IPS-20b (cell line): Measurements from ENCODE around the gene ZNF285.
"Not testable (repeated sequence)": the region's sequence is repeated elsewhere in the genome, so short reads cannot be mapped to it uniquely, and the experiment has no call there.

Experiments
- H3K27ac ChIP-seq: one replicate; pipeline ENCODE4 v1.5.1; 2013; ENCODE audit warnings: low read length
- H3K27me3 ChIP-seq: 2 replicates; pipeline ENCODE4 v1.6.1; 2013; ENCODE audit warnings: mild to moderate bottlenecking, low read length, inconsistent platforms; ENCODE audit not compliant: insufficient read depth
- H3K36me3 ChIP-seq: 2 replicates; pipeline ENCODE4 v1.6.1; 2013; ENCODE audit warnings: low read depth, mild to moderate bottlenecking, inconsistent platforms, low read length, moderate library complexity; ENCODE audit not compliant: insufficient read depth
- H3K4me1 ChIP-seq: 2 replicates; pipeline ENCODE4 v1.6.1; 2013; ENCODE audit warnings: mild to moderate bottlenecking, control low read depth, inconsistent platforms, low read length, moderate library complexity; ENCODE audit not compliant: insufficient read depth
- H3K4me3 ChIP-seq: 2 replicates; pipeline ENCODE4 v1.5.1; 2013; ENCODE audit warnings: mild to moderate bottlenecking, low read length, inconsistent platforms
- H3K9ac ChIP-seq: 2 replicates; pipeline ENCODE4 v1.6.1; 2013; ENCODE audit warnings: low read depth, mild to moderate bottlenecking, inconsistent platforms, low read length, moderate library complexity
- H3K9me3 ChIP-seq: 2 replicates; pipeline ENCODE4 v1.6.1; 2013; ENCODE audit warnings: mild to moderate bottlenecking, low read depth, low read length, inconsistent platforms; ENCODE audit not compliant: insufficient read depth

ZNF285 gene

DNA sequence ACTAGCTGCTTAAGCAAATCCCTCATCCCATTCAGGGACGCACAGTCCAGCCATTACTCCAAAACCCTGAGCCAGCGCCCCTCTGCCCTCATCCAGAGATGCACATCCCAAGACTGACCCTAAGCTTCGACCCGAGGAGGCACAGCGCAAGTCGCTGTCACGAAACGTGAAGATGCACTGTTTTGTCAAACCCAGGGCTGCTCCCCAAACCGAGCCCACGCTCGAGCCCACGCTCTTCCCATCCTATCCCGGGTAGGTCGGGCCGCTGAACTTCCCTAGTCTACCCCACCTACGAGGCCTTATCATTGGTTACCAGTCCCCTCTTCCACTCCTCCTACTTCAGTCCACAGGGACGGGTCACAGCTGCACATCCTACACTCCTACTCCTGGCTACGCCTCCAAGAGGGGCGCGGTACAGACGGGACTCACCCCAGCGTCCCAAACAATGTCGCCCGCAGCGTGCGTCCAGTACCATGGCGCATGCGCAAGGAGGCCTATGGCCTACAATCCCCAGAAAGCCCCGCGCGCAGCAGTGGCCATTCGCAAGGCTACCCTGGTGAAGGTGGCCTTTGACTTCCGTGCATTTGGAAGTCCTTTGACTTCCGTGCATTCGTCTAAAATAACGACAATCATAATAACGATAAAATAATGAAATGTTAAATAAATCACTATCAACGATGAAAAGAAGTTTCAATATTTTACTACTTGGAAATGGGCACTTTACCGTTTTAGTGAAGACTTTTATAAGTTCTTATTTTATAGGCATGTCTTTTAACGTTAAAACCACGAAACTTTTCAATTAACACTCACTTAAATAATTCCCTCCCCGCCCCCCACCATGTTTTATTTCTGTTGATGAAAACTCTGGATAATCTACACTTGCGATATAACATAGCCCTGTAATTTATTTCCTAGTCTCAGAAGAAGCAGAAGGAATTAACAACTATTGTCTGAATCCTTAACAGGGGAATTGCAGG, at the start of gene ZNF285:
ZNF285 (minus strand) TSS at position 470 of the 977 bp plus-strand sequence. CDS start 4,395 bp downstream, outside the sequence.
- no peak within 1 kb of the TSS for H3K27ac ChIP-seq
- H3K9me3 ChIP-seq, result peaks cover 41% of the 10 kb centered on the region
- peak within 1 kb of the TSS; percentile 59; the same call in 1 of the 2 replicates for H3K9ac ChIP-seq

DNA sequence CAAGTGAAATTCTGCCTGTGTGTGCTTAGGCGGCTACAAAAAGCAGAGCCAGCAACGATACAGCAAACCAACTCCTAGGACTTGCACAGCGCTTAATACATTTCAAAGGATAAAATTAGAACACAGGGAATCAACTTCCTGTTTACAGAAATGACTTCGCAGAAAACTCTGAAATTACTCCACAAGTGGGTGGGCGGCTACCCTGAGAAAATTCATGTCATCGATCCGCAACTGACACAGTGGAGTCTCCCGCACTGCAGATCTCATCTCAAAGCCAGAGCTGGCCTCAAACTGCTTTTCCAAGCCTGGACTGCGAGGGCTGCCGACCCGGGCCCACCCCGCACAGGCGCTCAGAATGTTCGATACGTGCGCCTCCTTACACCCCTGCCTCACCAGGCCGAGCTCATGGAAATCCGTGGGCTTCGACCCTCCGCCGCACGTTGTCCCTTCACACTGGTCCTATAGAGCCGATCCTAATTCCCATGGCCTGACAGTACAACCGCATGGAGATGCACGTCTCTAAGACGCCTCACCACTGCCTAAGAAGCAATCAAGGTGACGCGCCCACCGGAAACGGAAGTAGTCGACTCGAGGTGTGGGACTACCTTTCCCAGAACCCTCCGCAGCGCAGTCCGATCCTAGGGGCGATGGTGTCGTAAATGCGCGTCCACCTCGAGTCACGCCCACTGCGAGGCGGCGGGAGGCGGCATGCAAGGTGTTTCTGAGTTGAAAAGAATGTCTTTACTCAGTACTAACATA, 46.7 kb upstream of the ZNF285 start, which contains the start of gene ZNF229:
ZNF229 (minus strand) TSS at position 557 of the 759 bp plus-strand sequence. CDS start 5,625 bp downstream, outside the sequence.
- peaks cover 98% of the 10 kb centered on the region for H3K9me3 ChIP-seq
- H3K4me3 ChIP-seq, result peak within 1 kb of the TSS; percentile 50; the same call in 1 of the 2 replicates
- no peaks in the 10 kb centered on the region for H3K4me1 ChIP-seq
- no peak within 1 kb of the TSS for H3K27ac ChIP-seq
- no peak within 1 kb of the TSS for H3K9ac ChIP-seq
- H3K36me3 ChIP-seq, result no peaks in the 10 kb centered on the region
- H3K27me3 ChIP-seq, result no peaks in the 10 kb centered on the region

More for the DNA sequence above, at the start of gene ZNF285:
- Histone ChIP-seq H3K4me1 (no peaks in the 10 kb centered on the region), H3K4me3 (peak within 1 kb of the TSS; percentile 89), H3K27me3 (no peaks in the 10 kb centered on the region), H3K36me3 (no peaks in the 10 kb centered on the region)

- Histone ChIP-seq H3K4me1 (no peaks in the 10 kb centered on the region), H3K27ac (no peak overlapping the region), H3K36me3 (no peaks in the 10 kb centered on the region), H3K9me3 (peaks cover 94% of the 10 kb centered on the region), H3K4me3 (no peak overlapping the region), H3K27me3 (no peaks in the 10 kb centered on the region), H3K9ac (no peak overlapping the region)
Measured at GRCh38 chr19:44438441-44438840, 37.0 kb upstream of the ZNF285 start.

GRCh38 chr19:44435441-44435840, 34.0 kb upstream of the ZNF285 start:
- no peaks in the 10 kb centered on the region for H3K36me3 ChIP-seq
- H3K27ac ChIP-seq, result no peak overlapping the region
- no peaks in the 10 kb centered on the region for H3K27me3 ChIP-seq
- H3K9me3 ChIP-seq, result peaks cover 93% of the 10 kb centered on the region
- no peak overlapping the region for H3K9ac ChIP-seq
- no peaks in the 10 kb centered on the region for H3K4me1 ChIP-seq
- no peak overlapping the region for H3K4me3 ChIP-seq

GRCh38 chr19:44430956-44431355, 29.5 kb upstream of the ZNF285 start:
- no peaks in the 10 kb centered on the region for H3K36me3 ChIP-seq
- no peaks in the 10 kb centered on the region for H3K27me3 ChIP-seq
- H3K4me3 ChIP-seq, result no peak overlapping the region
- H3K4me1 ChIP-seq, result no peaks in the 10 kb centered on the region
- peaks cover 96% of the 10 kb centered on the region for H3K9me3 ChIP-seq
- no peak overlapping the region for H3K9ac ChIP-seq
- no peak overlapping the region for H3K27ac ChIP-seq

DNA sequence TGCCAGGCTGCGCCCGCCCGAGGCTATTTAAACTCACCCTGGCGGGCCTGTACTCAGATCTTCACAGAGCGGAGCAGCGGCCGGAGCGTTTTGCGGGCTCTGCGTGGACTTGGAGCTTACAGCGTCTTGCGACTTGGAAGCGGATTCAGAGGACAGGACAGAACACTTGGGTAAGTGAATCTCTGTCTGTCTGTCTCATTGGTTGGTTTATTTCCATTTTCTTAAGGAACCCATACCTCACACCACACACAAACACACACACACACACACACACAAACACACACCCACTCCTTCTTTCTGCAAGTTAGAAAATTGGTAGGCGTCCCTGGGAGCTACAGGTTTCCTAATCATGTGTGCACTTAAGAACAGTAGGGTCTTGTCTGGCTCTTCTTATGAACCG, 14.1 kb upstream of the ZNF285 start:
- H3K36me3 ChIP-seq, H3K4me1 ChIP-seq, H3K4me3 ChIP-seq, H3K27ac ChIP-seq, H3K27me3 ChIP-seq, H3K9ac ChIP-seq: not testable (repeated sequence)
- peaks cover 86% of the 10 kb centered on the region for H3K9me3 ChIP-seq

DNA sequence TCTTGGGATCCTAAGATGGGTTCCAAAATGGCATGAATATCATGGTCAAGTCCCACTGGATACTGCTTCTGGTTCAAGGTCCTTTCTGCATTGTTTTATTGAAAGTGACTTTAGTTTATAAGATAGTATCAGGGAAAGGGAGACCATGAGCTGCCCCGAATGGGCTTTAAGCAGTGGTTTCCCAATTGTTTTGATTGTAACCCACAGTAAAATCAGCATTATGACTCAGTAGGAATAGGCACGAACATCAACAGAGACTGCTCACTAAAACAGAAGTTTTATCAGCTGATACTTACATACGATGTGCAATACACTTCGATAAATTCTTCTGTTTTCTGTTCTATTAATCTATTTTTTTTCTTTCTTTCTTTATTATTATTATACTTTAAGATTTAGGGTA, 12.1 kb downstream of the ZNF285 start:
- H3K27ac ChIP-seq, H3K9ac ChIP-seq, H3K4me3 ChIP-seq, H3K36me3 ChIP-seq, H3K27me3 ChIP-seq, H3K4me1 ChIP-seq: not testable (repeated sequence)
- H3K9me3 ChIP-seq, result peaks cover 69% of the 10 kb centered on the region

GRCh38 chr19:44374789-44375188, 26.6 kb downstream of the ZNF285 start:
- H3K4me3 ChIP-seq, result no peak overlapping the region
- H3K9me3 ChIP-seq, result peaks cover 68% of the 10 kb centered on the region
- no peaks in the 10 kb centered on the region for H3K36me3 ChIP-seq
- H3K4me1 ChIP-seq, result no peaks in the 10 kb centered on the region
- H3K9ac ChIP-seq, result no peak overlapping the region
- H3K27ac ChIP-seq, result no peak overlapping the region
- H3K27me3 ChIP-seq, result no peaks in the 10 kb centered on the region

DNA sequence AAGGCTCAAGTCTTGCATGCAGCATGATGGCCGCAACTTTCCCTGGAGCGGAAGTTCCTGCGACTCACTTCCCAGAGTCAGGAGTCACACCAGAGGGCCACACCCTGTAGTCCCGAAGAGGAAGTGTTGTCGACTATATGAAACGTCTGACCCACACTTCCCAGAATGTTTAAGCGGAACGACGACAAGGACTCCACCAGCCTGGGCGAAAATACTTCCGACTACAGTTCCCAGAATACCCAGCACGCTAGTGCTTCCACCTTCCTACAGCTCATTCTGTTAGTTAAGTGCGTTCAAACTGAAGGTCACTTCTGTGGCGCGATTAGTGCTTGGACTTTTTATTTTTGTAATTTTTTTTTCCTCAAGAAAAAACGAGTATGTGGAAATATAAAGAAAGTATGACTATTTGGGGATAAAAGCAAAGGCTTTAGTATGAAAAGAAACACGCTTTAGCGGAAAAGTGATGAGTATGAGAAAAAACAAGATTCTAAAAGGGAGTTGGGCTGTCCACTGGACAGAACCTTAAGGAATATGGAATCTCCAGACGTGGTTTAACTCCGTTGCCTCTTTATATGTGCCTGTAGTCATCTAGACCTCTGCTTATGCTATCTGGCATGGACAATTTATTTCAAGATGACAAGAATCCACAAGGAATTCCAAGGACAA, 29.5 kb downstream of the ZNF285 start:
- Histone ChIP-seq H3K9me3 (peaks cover 79% of the 10 kb centered on the region), H3K36me3 (no peaks in the 10 kb centered on the region), H3K27me3 (no peaks in the 10 kb centered on the region), H3K9ac (no peak overlapping the region), H3K4me3 (no peak overlapping the region), H3K4me1 (no peaks in the 10 kb centered on the region), H3K27ac (no peak overlapping the region)

- Histone ChIP-seq H3K27me3 (no peaks in the 10 kb centered on the region), H3K9ac (no peak overlapping the region), H3K36me3 (no peaks in the 10 kb centered on the region), H3K4me3 (no peak overlapping the region), H3K9me3 (peaks cover 57% of the 10 kb centered on the region), H3K27ac (no peak overlapping the region), H3K4me1 (no peaks in the 10 kb centered on the region)
Measured at GRCh38 chr19:44367024-44367423, 34.4 kb downstream of the ZNF285 start.

DNA sequence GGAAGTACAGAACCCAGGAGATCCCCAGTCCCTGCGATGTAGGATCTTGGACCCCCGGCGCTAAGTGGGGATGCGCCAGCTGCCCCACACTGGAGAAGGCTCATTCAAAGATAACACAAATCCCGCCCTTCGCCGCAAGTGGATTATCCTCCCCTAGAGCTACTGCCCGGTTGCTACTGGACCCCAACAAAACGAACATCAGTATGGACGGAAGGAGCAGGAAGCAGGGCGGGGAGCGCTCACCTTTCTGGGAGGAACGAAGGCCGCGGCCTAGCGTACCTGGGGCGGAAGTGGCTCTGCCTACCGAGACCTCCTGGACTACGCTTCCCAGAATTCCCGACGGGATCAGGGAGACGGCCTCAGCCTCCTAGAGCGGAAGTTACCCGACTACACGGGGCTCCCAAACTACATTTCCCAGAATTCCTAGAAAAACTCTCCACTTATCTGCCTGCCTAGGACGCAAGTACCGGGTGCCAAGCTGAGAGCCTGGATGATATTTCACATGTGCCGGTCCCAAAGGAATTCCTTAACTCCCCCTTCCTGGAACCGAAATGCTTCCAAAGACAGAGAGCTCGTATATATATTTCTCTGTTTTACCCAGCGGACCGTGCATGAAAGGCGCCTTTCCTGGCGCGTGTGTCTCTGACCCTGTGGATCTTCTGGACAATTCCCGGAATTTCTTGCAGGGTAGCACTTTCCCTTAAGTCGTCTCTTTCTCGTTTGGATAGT, 44.9 kb downstream of the ZNF285 start, which contains the start of gene ZNF112:
ZNF112 (minus strand) TSS at position 298 of the 729 bp plus-strand sequence. CDS start 16,141 bp downstream, outside the sequence.
- Histone ChIP-seq H3K27ac (no peak within 1 kb of the TSS), H3K9me3 (peaks cover 48% of the 10 kb centered on the region), H3K27me3 (no peaks in the 10 kb centered on the region), H3K4me3 (peak within 1 kb of the TSS; percentile 92), H3K9ac (peak within 1 kb of the TSS; percentile 79), H3K36me3 (no peaks in the 10 kb centered on the region), H3K4me1 (no peaks in the 10 kb centered on the region)
